ENCODE measurements around the gene KRT86. TPM values are rescaled to one million over a fixed set of nuclear protein-coding genes. Genes with fewer than 3 reads are reported as not detected.
"Not testable (repeated sequence)": the region's sequence is repeated elsewhere in the genome, so short reads cannot be mapped to it uniquely, and the experiment has no call there.

The KRT86 gene
- total RNA-seq, 4 donors from 2014 or later = 3.6 TPM; not detected in 3

DNA sequence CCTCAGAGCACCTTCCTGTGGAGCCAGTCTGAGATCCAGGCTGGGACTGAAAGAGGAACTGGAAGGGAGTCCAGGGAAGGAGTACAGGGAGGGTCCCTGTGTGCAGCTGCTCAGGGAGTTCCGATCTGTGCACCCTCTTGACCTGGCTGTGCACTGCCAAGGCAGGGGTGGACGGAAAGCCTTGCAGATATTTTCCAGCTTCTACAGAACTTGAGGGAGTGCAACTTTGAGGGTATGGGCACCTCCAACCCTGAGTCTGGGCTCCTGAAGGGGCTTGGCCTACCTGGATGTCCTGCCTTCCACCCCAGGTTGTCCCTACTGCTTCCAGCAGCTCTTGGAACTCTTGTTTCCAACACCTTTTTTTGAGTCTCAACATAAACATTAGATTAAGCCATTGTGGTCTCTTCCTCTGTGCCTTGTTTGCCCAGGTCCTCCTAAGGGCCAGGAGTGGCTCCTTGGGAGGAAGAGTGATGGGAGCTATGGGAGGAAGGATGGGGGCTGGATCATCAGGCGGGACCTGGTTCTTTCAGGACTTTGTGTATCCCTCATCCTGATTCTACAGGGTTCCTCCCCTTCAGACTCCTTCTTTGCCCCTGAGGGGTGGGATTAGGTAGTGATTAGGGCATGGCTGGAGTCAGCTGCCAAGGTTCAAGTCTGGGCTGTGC lies 37.9 kb upstream of the KRT86 start:
- WGBS, 2 donors (ENCODE audit: low coverage in 1 of 2) = 86 to 100% methylated on average over 1 to 3 of the region's 3 CpGs
- no peak for DNase-seq
- H3K36me3 ChIP-seq = no peaks in the 10 kb centered on the region
- peak overlapping the region in 1 of 4 donors; percentile 12 for H3K27ac ChIP-seq
- peaks cover 0 to 27% (median 17%) of the 10 kb centered on the region in 4 donors for H3K4me1 ChIP-seq
- H3K27me3 ChIP-seq = peaks cover 21% of the 10 kb centered on the region
- intact Hi-C loops (cut with DNase I; ENCODE audit: low total_unique reads) = no loop called here
- TF ChIP-seq POLR2A (IDR thresholded peaks at IDR 0.05) = no peak
- no peak for TF ChIP-seq CTCF (IDR thresholded peaks at IDR 0.05)
- no peak for TF ChIP-seq POLR2AphosphoS5 (IDR thresholded peaks at IDR 0.05)
- no peak for TF ChIP-seq EP300 (IDR thresholded peaks at IDR 0.05; ENCODE audit: low read depth)
- no peak overlapping the region for H3K4me3 ChIP-seq
- no peaks in the 10 kb centered on the region for H3K9me3 ChIP-seq
- in situ Hi-C loops (cut with MboI; ENCODE audit: low pct_ligation_motif_present in 1 of 4, low pct_unique_long_range_greater_than_20kb in 1 of 4, low sequenced_read_pairs in 3 of 4) = no loop called here

- intact Hi-C loops (cut with DNase I; ENCODE audit: low total_unique reads) (no loop called here), in situ Hi-C loops (cut with MboI; ENCODE audit: low pct_ligation_motif_present in 1 of 4, low pct_unique_long_range_greater_than_20kb in 1 of 4, low sequenced_read_pairs in 3 of 4) (no loop called here)
- Histone ChIP-seq H3K9me3 (no peaks in the 10 kb centered on the region), H3K4me1 (peaks cover 0 to 18% (median 12%) of the 10 kb centered on the region in 4 donors), H3K4me3 (no peak overlapping the region), H3K36me3 (no peaks in the 10 kb centered on the region), H3K27ac (no peak overlapping the region), H3K27me3 (peaks cover 8% of the 10 kb centered on the region)
- WGBS, 2 donors (ENCODE audit: low coverage in 1 of 2) = 89% methylated on average over 4 of the region's 4 CpGs; no CpG with 5 or more reads in 1 of the 2 donors
- TF ChIP-seq CTCF (IDR thresholded peaks at IDR 0.05) (no peak), POLR2AphosphoS5 (IDR thresholded peaks at IDR 0.05) (no peak), POLR2A (IDR thresholded peaks at IDR 0.05) (no peak), EP300 (IDR thresholded peaks at IDR 0.05; ENCODE audit: low read depth) (no peak)
- no peak for DNase-seq
Observed at GRCh38 chr12:52238207-52238840, 36.1 kb upstream of the KRT86 start.

DNA sequence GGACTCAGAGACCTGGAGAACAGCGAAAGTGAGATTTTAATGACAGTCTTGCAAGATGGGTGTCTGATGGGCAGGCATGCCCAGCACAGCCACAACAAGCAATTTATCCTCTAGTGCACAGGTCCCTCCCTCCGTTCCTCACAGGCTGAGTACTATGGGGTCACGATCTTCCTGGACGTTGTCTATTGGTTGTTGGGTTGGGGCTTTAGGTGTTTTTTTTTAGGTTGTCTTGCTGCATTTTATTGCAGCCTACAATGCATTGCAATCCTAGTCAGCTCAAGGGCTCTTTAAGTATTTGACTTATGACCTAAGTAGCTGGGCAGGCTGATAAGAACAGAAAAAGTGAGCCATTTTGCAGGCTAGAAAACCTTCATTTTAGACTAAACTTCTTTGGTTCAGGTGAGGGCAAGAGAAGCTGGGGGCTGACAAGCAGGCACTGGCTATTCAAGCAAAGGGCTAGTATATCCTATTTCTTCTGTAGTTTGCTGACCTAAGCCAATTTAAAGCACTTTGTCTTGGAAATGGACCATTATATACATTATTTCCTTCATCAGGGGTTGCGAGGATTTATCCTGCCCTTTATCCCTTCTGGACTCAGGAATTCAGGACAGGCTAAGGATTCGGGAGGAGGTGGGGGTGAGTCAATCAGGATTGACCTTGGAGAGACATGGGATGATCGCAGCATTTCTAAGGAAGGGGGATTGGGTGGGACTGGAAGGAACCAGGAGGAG lies 35.4 kb upstream of the KRT86 start:
- TF ChIP-seq CTCF (IDR thresholded peaks at IDR 0.05) (no peak), POLR2A (IDR thresholded peaks at IDR 0.05) (no peak), EP300 (IDR thresholded peaks at IDR 0.05; ENCODE audit: low read depth) (no peak), POLR2AphosphoS5 (IDR thresholded peaks at IDR 0.05) (no peak)
- Histone ChIP-seq H3K36me3 (no peaks in the 10 kb centered on the region), H3K9me3 (no peaks in the 10 kb centered on the region), H3K27me3 (peaks cover under 1% of the 10 kb centered on the region), H3K4me3 (no peak overlapping the region), H3K27ac (no peak overlapping the region), H3K4me1 (peaks cover 5 to 25% (median 16%) of the 10 kb centered on the region in 4 donors)
- no peak for DNase-seq
- WGBS, 2 donors (ENCODE audit: low coverage in 1 of 2) = 78 to 83% methylated on average over 2 to 7 of the region's 7 CpGs
- intact Hi-C loops (cut with DNase I; ENCODE audit: low total_unique reads) (no loop called here), in situ Hi-C loops (cut with MboI; ENCODE audit: low pct_ligation_motif_present in 1 of 4, low pct_unique_long_range_greater_than_20kb in 1 of 4, low sequenced_read_pairs in 3 of 4) (no loop called here)

- H3K4me1 ChIP-seq = peaks cover 11 to 32% (median 21%) of the 10 kb centered on the region in 4 donors
- H3K27ac ChIP-seq = no peak overlapping the region
- 55 to 56% methylated on average over 2 of the region's 2 CpGs for WGBS, 2 donors (ENCODE audit: low coverage in 1 of 2)
- no peak for TF ChIP-seq EP300 (IDR thresholded peaks at IDR 0.05; ENCODE audit: low read depth)
- intact Hi-C loops (cut with DNase I; ENCODE audit: low total_unique reads) = no loop called here
- DNase-seq = no peak
- no peaks in the 10 kb centered on the region for H3K36me3 ChIP-seq
- in situ Hi-C loops (cut with MboI; ENCODE audit: low pct_ligation_motif_present in 1 of 4, low pct_unique_long_range_greater_than_20kb in 1 of 4, low sequenced_read_pairs in 3 of 4) = no loop called here
- no peaks in the 10 kb centered on the region for H3K9me3 ChIP-seq
- H3K4me3 ChIP-seq = no peak overlapping the region
- H3K27me3 ChIP-seq = no peaks in the 10 kb centered on the region
Observed at GRCh38 chr12:52239767-52240166, 34.7 kb upstream of the KRT86 start.

- H3K9me3 ChIP-seq; DNase-seq; in situ Hi-C loops (cut with MboI; ENCODE audit: low pct_ligation_motif_present in 1 of 4, low pct_unique_long_range_greater_than_20kb in 1 of 4, low sequenced_read_pairs in 3 of 4); intact Hi-C loops (cut with DNase I; ENCODE audit: low total_unique reads); H3K36me3 ChIP-seq; H3K4me3 ChIP-seq; H3K27ac ChIP-seq; H3K27me3 ChIP-seq: not testable (repeated sequence)
- WGBS, 2 donors (ENCODE audit: low coverage in 1 of 2) = 83 to 87% methylated on average over 6 of the region's 6 CpGs
- peaks cover 11 to 31% (median 21%) of the 10 kb centered on the region in 4 donors for H3K4me1 ChIP-seq
Observed at GRCh38 chr12:52240247-52240646, 34.2 kb upstream of the KRT86 start.

All from transverse colon (tissue), 4 donors.